Putamen (tissue), 1 donor: ENCODE data around the gene PLSCR5.

ENCODE experiments used
- DNase-seq: peaks from one replicate; pipeline ENCODE4 v3.0.0-alpha.2; 2016; ENCODE audit warnings: low spot score

Gene PLSCR5

DNA sequence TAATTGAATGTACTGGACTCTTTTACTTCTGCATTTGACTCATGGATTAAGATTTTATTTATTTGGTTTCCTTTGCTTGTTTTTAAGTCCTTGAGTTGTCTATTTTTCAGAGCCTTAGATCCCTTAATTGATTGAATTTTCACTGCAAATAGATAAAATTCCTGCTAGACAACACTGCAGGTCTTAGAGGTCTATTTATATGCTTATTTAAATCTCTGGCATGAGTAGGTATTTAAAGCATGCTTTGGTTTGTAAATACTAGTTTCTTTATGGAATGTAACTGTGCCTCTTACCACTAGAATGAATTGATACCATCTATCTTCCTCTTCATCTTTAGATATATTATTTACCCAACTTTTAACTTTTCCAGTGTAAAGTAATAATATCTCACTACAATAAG, 20.0 kb downstream of the PLSCR5 start:
- DNase-seq = no peak

- no peak for DNase-seq
Measured at GRCh38 chr3:146581951-146582467, 23.1 kb downstream of the PLSCR5 start.

GRCh38 chr3:146581080-146581601, 24.0 kb downstream of the PLSCR5 start:
- DNase-seq = no peak

- peak; percentile 12 for DNase-seq
Measured at GRCh38 chr3:146577662-146578061, 27.5 kb downstream of the PLSCR5 start.

DNA sequence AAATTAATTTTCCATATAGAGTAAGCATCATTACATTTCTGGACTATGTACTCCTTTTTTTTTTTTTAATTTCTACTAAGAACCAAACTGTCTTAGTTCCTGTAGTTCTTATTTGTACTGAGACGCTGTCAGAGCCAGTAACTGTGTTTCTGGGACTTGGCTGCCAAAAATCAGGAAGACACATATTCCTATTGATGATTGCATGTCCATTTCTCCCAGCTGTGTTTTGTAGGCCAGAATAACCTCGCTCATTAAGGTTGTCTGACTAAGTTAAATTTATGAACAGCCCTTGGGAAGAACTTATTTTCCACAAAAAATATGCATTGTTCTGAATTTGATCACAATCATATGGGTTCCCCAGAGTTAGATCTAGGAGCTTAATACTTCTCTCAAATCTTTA, 29.5 kb downstream of the PLSCR5 start:
- no peak for DNase-seq

- DNase-seq = no peak
Measured at GRCh38 chr3:146574173-146574572, 31.0 kb downstream of the PLSCR5 start.

DNA sequence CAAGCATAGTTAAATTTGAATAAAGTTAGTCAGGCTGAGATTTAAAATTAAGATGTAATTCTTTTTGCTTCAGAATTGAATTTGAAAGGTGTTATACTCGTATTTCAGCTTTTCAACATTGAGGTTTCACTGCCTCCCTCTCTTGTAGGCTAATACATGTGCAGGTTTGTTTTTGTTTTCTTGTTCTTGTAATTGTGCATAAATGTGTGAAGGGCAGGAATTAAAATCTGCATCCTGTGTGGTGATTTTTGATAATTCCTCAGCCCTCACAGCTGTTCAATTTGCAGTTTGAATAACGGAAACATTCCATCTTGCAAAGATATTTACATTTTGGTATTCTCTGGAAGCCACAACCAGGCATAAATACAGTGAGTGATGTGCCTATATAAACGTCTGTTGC, 35.8 kb downstream of the PLSCR5 start:
- no peak for DNase-seq

GRCh38 chr3:146566138-146566537, 39.0 kb downstream of the PLSCR5 start:
- no peak for DNase-seq

DNA sequence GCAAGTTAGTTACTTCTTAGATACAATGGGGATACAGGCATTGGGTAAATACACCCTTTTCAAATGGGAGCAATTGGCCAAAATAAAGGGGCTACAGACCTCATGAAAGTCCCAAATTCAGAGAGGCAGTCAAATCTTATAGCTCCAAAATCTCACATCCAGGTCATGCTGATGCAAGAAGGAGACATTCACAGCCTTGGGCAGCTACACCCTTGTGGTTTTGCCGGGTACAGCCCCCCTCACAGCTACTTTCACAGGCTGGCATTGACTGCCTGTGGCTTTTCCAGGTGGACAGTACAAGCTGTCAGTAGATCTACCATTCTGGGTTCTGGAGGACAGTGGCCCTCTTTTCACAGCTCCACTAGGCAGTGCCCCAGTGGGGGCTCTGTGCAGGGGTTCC, 43.3 kb downstream of the PLSCR5 start:
- DNase-seq = no peak

- no peak for DNase-seq
Measured at GRCh38 chr3:146561463-146561862, 43.7 kb downstream of the PLSCR5 start.

GRCh38 chr3:146560678-146561077, 44.5 kb downstream of the PLSCR5 start:
- DNase-seq = no peak

GRCh38 chr3:146559388-146559787, 45.8 kb downstream of the PLSCR5 start:
- no peak for DNase-seq

GRCh38 chr3:146558781-146559180, 46.4 kb downstream of the PLSCR5 start:
- DNase-seq = no peak

DNA sequence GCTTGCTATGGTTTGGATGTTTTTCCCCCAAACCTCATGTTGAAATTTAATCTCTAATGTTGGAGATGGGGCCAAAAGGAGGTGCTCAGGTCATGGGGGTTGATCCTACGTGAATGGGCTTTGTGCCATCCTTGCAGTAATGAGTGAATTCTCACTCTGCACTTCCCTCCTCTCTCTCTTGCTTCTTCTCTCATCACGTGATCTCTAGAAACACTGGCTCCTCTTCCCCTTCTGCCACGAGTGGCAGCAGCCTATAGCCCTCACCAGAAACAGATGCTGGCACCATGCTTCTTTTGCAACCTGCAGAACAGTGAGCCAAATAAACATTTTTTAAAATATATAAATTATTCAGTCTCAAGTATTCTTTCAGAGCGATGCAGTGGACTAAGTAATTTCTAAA, 47.4 kb downstream of the PLSCR5 start:
- DNase-seq = no peak

GRCh38 chr3:146555311-146555710, 49.8 kb downstream of the PLSCR5 start:
- no peak for DNase-seq

- no peak for DNase-seq
Measured at GRCh38 chr3:146554151-146554760, 50.9 kb downstream of the PLSCR5 start.

GRCh38 chr3:146550743-146551510, 54.2 kb downstream of the PLSCR5 start:
- no peak for DNase-seq

- DNase-seq = no peak
Measured at GRCh38 chr3:146550070-146550615, 55.0 kb downstream of the PLSCR5 start.

DNA sequence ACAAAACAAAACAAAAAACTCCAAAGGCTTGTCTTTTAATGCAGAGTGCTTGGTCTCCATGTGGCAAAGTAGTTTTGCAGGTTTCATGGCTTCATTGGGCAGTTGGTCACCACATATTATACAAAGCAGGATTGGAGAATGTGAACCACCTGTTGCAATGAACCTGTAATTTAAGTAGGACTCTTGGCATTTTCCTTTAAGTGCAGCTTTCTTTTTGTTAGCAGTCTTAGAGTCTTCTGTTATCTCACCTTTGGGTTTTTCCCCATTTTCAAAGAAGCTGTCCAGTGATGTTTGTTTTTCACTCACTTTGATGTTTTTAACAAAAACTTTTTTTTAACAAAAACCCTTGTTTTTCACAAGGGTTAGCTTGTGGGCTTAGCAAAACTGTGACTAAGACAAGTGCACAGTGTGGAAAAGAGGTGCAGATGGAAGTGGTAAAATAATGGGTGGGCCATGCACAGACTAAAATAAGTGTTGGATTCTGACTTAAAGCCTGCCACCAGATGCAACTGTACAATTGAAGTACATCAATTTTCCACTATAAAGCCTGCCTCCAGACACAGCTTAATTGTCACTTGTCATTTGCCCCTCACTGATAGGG, 57.8 kb downstream of the PLSCR5 start:
- no peak for DNase-seq

- no peak for DNase-seq
Measured at GRCh38 chr3:146546366-146546965, 58.7 kb downstream of the PLSCR5 start.

DNA sequence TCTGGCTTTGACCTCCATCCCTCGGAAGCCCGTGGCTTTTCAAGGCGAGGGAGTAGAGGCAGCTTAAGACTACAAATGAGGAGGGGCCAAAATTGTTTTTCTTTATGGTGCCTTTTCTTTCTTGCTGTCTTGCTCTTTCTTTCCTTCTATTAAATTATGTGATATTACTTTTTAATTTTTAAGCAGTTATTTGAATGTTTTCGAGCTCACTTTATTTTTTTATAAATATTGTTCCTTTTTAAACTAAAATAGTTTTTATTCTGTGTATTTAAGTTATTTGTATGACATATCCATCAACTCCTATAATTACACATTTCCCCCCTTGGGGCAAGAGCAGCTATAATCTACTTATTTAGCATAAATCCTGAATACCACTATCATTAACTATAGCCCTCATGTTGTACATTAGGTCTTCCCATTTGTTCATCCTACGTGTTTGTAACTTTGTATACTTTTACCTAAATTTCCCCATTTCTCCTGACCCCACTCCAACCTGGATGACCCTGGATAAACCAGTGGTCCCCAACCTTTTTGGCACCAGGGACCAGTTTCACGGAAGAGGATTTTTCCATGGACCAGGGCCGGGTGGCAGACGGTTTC, 60.1 kb downstream of the PLSCR5 start:
- DNase-seq = no peak
